ENCODE data around the gene SH2D3C. TPM values are rescaled to one million over a fixed set of nuclear protein-coding genes. Genes with fewer than 3 reads are reported as not detected.

Gene SH2D3C
- total and polyA plus RNA-seq, 8 donors: 1.4 to 7.1 (median 2.5) TPM

GRCh38 chr9:127793093-127793708, 14.7 kb upstream of the SH2D3C start:
- no peak for TF ChIP-seq CTCF (IDR thresholded peaks at IDR 0.05)
- DNase-seq: peak in 2 of 6 donors; percentile 42 to 45
- Histone ChIP-seq H3K36me3 (peaks cover 5 to 40% (median 33%) of the 10 kb centered on the region in 3 donors), H3K4me3 (no peak overlapping the region), H3K4me1 (peaks cover 50 to 69% (median 54%) of the 10 kb centered on the region in 3 donors), H3K27ac (peak overlapping the region in 2 of 4 donors; percentile 48 to 62), H3K9me3 (no peaks in the 10 kb centered on the region), H3K27me3 (no peaks in the 10 kb centered on the region)
- WGBS, 2 donors: 37 to 41% methylated on average over 8 of the region's 8 CpGs
- intact Hi-C loops (cut with DNase I): no loop called here
- no peak for FAIRE-seq
- peak; percentile 15 to 48 (median 36) for ATAC-seq

GRCh38 chr9:127792417-127793031, 14.1 kb upstream of the SH2D3C start:
- TF ChIP-seq CTCF (IDR thresholded peaks at IDR 0.05): no peak
- peak overlapping the region in 1 of 4 donors; percentile 48 for H3K27ac ChIP-seq
- H3K4me1 ChIP-seq: peaks cover 48 to 69% (median 54%) of the 10 kb centered on the region in 3 donors
- H3K9me3 ChIP-seq: no peaks in the 10 kb centered on the region
- H3K4me3 ChIP-seq: no peak overlapping the region
- WGBS, 2 donors: 66 to 71% methylated on average over 7 of the region's 7 CpGs
- intact Hi-C loops (cut with DNase I): no loop called here
- no peak for ATAC-seq
- DNase-seq: no peak
- peaks cover 5 to 47% (median 40%) of the 10 kb centered on the region in 3 donors for H3K36me3 ChIP-seq
- FAIRE-seq: no peak
- no peaks in the 10 kb centered on the region for H3K27me3 ChIP-seq

- no peak for TF ChIP-seq CTCF (IDR thresholded peaks at IDR 0.05)
- no peak overlapping the region for H3K4me3 ChIP-seq
- FAIRE-seq (no peak), DNase-seq (no peak), ATAC-seq (no peak)
- H3K36me3 ChIP-seq: peaks cover 5 to 55% (median 42%) of the 10 kb centered on the region in 3 donors
- H3K9me3 ChIP-seq: no peaks in the 10 kb centered on the region
- WGBS, 2 donors: 88 to 91% methylated on average over 4 of the region's 4 CpGs
- H3K27me3 ChIP-seq: no peaks in the 10 kb centered on the region
- intact Hi-C loops (cut with DNase I): no loop called here
- H3K4me1 ChIP-seq: peaks cover 48 to 62% (median 51%) of the 10 kb centered on the region in 3 donors
- no peak overlapping the region for H3K27ac ChIP-seq
Measured at GRCh38 chr9:127791085-127791484, 12.6 kb upstream of the SH2D3C start.

GRCh38 chr9:127790094-127790855, 11.8 kb upstream of the SH2D3C start:
- whole genome bisulfite sequencing, 2 donors: 72 to 74% methylated on average over 9 of the region's 9 CpGs
- H3K27me3 ChIP-seq: no peaks in the 10 kb centered on the region
- TF ChIP-seq CTCF (IDR thresholded peaks at IDR 0.05): no peak
- no peak for FAIRE-seq
- H3K4me3 ChIP-seq: no peak overlapping the region
- intact Hi-C loops (cut with DNase I): no loop called here
- H3K27ac ChIP-seq: peak overlapping the region in 1 of 4 donors; percentile 12
- H3K36me3 ChIP-seq: peaks cover 5 to 55% (median 42%) of the 10 kb centered on the region in 3 donors
- no peak for DNase-seq
- ATAC-seq: no peak
- no peaks in the 10 kb centered on the region for H3K9me3 ChIP-seq
- peaks cover 40 to 56% (median 46%) of the 10 kb centered on the region in 3 donors for H3K4me1 ChIP-seq

All from pancreas (tissue), 10 donors.